NCI-H187 treated with DMSO at 0.1 percent for 48 hours (cell line): Measurements from ENCODE around the gene OTX2.

ENCODE experiments used
- DNase-seq: peaks from one replicate; lab custom pipeline; 2025; lab: John Stamatoyannopoulos, UW

The OTX2 gene

DNA sequence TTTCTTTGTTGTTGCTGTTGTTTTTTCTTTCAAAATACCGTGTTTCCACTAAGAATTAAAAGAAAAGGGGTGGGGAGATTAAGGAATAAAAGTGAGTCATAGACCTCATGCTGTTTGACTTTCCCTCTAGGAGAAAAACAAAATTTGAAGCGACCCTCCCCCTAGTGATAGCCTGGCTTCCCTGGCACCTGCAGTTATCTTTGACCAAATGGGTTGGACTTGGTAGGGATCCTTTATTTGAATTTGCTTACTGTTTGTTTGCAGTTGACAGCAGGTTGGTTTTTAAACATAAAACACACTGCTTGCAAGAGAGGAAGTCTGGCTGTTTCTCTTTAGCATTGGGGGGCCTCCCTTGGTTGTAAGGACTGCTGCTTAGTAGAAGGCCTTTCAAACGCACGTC, 14.0 kb downstream of the OTX2 start:
- no peak for DNase-seq

DNA sequence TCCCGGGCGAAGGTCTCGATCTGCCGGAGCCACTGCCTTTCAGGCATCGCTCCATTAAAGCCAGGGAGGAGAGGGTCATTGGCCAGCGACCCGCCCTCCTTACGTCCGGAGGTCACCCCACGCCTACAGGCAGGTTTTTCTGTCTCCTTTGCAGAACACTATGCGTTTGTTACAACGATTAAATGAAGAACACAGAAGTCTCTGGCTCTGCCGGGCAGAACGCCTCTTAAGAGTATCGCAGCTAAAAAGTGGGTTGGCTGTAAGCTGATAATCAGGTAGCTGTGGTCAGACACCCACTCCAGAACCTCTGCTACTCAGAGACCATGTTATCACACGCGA, 15.0 kb downstream of the OTX2 start:
- DNase-seq: no peak

DNA sequence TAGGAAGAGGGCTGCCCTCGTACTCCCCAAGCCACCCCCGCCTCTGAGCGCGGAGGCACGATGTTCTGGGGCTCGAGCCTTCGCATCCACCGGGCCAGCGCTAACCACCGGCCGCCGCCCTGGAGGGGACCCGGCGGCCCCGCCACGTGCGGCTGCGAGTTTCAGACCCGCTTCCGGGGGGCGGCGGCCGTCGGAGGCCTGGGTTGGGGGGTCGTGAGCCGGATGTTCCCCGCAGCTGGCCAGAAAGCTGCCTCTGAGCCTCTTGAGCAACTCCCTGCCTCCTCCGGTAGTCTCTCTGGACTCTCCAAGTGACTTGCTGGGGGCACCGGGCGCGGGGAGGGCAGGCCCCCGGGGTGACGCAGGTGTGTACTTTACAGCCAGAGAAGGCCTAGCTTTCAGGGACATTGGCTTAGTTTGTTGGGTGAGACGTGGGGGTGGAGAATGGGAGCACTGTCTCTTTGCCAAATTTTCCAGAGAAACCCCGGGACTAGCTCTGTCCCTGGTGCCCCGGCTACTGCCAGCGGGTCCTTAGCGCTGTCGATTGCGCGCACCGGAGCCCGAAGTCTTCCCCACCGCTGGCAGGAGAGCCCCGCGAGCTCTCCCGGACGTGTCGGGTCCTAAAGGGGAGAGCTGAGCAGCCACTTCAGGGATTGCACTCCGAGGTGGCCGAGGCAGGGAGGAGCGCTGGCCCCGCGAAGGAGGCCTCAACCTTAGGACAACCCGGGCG, 15.6 kb downstream of the OTX2 start:
- DNase-seq: no peak

DNA sequence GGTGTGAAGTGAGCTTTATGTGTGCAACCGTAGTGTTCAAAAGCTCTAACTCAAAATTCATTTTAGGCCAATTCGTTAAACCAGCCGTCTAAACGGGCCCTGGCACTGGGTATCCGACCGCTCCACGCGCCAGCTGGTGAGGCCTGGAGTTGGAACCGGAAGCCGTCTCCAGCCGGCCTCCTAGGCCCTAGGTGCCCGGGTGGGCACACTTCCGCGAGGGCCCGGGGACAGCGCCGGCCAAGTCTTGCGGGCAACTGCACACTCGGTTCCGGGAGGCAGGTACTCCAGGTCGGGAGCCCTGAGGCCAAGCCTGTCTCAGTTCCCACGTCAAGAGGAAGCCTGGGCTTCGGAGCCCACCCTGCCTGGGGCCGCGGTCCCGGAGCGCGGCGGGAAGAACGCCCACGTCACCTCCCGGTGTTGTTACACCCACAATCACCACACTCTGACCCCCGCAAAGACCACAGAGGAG, 16.2 kb downstream of the OTX2 start:
- no peak for DNase-seq

DNA sequence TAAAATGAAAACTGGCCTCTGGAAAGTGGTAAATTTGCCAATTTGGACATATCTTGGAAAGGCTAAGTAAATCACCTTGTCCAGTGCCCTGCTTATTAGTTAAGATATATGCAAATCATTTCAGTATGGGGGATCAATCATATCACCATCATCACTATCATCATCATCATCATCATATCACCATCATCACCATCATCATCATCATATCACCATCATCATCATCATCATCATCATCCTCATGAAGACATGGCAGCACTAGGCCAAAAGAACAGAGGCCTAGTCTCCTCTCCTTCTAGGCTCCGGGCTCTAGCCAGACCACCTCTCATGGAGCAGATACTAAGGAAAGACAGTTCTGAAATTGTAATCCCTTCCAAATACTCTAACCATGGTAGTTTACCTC, 20.3 kb downstream of the OTX2 start:
- DNase-seq: no peak

DNA sequence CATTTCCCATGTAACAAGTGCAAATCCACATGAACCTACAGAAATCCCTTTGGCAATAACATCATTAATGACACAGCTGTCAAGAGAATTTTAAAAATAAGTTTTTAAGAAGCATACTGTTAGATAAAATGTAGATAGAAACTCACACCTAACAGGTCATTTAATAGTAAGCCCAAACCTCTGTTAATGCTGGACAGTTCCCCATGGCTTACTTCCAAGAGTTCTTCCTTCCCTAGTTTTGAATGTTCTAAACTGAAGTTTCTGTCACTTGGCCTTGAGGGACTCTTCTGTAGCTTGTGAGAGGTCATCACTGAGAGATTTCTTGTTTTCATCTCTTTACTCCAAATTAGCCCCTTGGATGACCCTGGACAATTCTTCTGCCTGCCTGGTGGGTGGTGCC, 22.7 kb downstream of the OTX2 start:
- no peak for DNase-seq

DNA sequence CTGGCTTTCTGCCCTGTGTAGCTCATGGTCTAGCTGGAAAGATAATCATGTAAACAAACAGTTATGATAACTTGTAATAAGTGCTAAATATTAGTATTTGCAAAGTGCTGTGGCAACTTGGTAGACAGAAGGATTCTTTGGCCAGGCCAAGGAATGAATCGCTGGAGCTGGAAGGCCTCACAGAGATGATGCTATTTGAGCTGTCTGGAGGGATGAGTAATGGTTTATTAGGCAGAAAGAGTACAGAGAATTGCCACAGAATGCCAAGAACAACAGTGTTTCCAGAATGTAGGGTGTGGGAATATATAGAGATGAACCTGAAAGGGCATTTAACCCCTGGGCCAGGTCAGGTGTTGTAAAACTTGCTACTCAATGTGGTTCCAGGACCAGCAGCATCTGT, 27.6 kb downstream of the OTX2 start:
- DNase-seq: no peak

DNA sequence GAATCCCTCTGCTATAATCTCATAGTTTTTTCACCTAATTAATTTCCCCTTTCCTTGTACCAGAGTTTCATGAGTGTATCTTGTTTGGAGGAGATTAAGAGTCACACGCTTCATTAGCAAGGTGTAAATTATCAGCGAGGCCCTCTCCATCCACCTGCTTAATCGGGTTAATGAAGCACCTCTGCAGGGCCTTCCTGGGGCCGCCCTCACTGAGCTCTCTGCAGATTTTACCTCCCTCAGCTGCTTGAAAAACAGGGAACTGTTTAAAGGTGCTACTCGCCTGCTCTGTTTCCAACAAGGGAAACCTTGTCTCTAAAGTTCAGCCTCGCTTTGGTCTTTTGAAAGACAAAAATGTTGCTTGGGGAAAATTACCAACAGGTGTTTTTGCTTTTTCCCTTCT, 35.8 kb downstream of the OTX2 start:
- no peak for DNase-seq

DNA sequence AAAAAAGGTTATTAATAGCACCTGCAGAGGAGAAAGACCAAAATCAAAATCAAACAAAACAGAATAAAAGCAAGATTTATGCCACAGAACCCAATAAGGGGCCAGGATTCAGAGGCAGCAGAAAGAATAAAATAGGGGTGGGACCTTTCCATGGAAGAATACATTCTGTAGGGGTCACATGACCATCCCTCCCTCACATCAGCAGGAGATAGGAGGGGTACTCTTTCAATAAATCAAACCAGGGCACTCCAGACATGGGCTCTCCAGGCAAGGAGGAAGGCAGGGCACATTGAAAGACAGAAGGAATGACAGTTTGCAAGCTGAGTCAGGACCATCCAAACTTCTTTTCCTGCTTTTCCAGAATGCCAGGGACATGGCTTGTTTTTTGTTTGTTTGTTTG, 39.8 kb downstream of the OTX2 start:
- DNase-seq: no peak

DNA sequence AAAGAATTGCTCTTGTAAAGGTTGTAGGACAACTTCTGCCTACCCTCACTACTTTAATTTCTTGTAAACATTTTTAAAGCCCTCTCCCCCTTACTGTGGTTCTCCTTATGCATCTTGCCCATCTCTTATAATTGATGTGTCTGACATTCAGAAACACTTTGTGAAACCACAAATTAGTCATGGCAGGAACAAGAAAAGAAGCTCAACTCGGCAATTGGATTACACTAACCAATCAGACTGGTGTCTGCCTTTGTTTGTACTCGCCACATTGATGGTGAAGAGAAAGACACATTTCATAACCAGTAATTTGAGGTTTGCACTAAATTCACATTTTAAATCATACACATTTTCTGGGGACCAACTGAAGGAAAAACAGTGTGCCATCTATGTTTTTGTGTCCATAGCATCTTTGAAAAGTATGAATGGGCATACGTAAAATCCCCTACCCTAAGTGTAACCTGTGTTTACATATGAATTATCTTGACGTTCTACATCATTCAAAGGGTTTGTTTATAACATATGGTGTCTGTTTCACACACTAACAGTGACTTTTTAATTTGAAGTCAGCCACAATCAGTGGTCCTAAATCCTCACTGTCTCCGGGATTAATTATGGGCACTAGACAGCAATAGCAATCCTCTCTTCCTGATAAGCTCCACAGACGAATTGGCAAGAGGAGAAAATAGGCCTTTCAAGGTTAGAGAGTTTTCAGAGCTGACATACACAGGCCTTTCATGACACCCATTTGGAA, 49.9 kb downstream of the OTX2 start:
- DNase-seq: no peak

DNA sequence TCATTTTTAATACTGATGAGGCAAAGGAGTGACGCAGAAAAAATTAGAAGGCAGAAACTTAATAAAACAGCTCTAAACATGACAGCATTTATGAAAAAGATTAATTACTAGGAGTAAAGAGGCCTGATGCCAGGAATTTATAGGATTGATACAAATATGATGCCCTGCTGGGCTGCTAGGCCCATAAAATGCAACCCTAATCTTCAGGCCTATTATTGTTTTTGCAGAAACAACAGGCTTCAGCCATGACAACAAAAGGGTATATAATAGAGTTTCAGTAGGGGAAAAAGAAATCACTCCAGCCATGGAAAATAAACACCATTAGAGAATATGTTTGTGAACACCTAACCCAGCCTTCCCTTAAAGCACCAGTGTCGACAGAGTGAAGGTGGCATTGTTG, 50.6 kb downstream of the OTX2 start:
- peak; percentile 30 for DNase-seq

DNA sequence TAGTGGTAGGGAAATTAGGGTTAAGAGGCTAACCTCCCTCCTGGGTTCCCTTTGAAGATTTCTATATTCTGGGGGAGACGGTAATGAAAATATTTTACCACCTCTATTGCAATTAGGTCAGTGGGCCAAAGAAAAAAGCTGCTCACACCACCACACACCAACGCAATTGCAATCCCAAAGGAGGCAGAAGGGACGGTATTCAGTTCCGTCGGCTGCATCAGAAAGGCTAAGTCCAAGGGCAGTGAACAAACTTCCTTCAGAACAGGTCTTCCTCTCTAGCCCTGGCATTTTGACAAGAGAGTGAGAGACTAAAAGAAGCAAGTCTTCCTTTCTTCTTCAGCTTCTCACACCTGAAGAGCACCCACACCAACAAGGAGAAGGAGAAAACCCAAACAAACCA, 51.2 kb downstream of the OTX2 start:
- DNase-seq: no peak

DNA sequence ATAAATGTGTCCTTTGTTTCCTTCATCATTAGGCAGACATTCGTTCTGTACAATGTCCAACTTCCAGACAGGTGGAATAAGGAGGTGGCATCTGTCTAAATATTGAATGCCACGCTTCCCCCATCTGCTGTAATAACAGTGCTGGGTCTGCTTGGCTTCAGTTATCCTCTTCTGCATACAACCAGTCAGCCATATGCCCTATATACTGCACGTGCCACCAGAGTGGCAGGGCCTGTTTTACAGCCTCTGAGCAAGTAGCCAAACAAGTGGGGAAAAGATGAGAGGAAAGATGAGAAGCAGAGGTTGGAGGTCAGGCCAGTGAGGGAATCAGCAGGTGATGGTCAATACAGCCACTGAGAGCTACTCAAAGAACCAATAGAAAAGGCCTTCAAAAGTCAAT, 55.4 kb downstream of the OTX2 start:
- DNase-seq: no peak

DNA sequence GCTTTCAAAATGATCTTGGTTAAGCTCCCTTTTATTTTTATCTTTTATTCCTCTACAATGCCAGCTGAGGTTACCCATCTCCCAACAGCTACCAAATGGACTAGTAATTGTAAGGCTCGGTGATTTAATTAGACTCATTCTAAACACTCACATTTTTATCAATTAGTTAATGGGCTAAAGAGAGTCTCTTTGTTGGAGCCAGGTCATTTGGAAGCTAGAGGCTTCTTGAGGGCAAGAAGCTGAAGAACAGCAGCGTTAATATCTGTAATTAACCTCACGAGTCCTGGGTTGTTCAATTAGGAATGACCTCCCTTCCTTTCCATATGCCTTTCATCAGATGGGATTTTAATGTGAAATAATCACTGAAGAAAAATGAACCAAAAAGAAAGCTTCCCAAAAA, 56.9 kb downstream of the OTX2 start:
- DNase-seq: no peak

DNA sequence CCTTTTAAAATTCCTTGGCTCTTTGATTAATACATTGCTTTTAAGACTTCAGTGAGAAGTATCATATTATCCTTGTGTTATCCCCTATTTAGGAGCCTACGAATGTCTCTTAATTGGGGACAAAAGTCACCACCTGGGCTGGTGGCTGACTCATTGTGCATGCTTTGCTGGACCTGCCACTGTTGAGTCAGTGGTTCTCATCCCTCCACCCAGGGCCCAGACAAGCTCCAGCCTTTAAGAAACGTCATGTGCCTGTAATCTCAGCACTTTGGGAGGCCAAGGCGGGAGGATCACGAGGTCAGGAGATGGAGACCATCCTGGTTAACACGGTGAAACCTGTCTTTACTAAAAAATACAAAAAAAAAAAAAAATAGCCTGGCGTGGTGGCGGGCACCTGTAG, 57.9 kb downstream of the OTX2 start:
- DNase-seq: no peak

DNA sequence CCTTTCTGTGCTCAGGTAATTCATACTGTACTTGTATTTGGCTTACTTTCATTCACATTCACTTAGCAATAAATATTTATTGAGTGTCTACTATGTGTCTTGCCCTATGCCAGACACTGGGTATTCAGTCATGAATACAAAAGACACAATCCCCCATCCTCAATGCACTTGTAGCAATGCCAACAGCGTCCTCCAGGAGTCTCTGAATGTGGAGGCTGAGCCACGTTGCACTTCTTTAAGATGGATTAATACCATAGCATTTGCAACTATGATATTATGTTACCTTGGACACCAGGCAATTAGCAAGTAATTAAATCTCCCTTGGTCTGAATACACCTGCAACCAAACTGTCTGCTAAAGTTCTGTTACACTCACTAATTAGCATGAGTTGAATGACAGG, 58.8 kb downstream of the OTX2 start:
- no peak for DNase-seq
